ENCODE measurements around the gene ZNHIT3. TPM values are rescaled to one million over a fixed set of nuclear protein-coding genes. Genes with fewer than 3 reads are reported as not detected.
"Not testable (repeated sequence)": the region's sequence is repeated elsewhere in the genome, so short reads cannot be mapped to it uniquely, and the experiment has no call there.

Gene ZNHIT3
- polyA plus RNA-seq, 1 donor: 53.9 TPM

DNA sequence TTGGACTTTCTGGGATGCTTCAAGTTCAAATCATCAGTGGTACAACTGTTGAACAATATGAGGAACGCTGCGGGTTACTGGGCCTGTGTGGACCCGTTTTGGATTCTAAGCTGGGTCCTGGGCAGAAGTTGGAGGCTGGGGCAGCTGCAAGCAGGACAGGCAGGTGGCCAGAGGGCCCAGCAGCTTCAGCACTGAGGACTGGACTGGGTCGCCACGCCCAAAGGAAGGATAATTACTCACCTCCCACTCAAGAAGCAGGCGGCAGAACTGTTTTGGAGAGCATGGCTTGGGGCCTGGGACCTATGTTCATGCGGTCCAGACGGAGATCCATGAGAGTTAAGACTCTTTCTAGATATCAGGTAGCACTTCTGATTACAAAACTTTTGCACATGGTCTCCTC lies 1.5 kb upstream of the ZNHIT3 start:
- no peak for DNase-seq

DNA sequence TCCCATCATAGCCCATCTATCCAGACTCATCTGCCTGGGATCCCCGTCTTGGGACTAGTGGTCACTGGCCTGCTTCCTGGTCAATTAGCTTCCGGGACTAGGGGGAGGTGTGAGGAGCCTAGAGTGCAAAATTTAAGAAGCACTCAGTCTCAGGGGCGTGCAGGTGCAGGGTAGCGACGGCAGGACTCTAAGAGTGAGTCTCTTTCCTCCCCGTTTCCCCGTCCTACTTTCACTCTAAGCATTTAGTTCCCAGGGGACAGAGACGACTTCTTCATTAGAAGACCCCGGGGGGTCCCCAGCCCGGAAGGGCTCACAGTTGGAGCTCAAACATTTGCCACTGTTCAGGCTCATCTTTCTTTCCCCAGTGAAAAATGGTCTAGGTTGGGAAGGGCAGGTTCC lies 677 bp upstream of the ZNHIT3 start:
- DNase-seq: no peak

DNA sequence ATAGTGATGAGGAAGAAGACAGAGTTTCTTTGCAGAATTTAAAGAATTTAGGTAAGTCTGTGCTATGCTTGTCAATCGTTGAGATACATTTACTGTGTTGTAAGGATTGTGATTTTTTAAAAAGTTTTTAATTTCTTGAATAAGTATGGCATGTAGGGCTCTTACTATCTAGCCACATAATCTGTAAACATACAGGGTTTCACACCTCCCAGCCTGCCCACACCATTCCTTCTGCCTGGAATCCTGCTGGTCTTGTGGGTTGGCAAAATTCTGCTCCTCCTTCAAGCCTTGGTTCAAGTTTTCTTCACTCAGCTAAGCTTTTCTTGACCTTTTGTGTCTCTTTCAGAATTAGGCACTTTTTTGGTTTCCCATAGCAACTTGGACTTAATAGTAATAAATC lies 7.5 kb downstream of the ZNHIT3 start:
- DNase-seq: no peak

DNA sequence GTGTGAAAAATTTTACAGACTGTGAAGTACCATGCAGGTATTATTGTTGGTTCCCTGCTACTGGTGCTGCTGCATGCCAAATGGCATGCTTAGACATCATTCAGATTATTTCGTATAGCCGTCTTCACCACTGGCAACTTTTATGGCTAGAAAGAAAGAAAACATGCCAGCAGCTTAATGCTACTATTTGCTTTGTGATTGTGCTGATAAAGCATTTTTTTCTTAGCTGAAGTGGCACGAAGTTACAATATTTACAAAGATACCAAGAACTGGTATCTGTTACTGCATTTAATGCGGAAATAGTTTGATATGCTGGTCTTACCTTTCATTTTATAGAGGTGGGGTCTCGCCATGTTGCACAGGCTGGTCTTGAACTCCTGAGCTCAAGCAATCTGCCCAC lies 8.2 kb downstream of the ZNHIT3 start:
- DNase-seq: no peak

DNA sequence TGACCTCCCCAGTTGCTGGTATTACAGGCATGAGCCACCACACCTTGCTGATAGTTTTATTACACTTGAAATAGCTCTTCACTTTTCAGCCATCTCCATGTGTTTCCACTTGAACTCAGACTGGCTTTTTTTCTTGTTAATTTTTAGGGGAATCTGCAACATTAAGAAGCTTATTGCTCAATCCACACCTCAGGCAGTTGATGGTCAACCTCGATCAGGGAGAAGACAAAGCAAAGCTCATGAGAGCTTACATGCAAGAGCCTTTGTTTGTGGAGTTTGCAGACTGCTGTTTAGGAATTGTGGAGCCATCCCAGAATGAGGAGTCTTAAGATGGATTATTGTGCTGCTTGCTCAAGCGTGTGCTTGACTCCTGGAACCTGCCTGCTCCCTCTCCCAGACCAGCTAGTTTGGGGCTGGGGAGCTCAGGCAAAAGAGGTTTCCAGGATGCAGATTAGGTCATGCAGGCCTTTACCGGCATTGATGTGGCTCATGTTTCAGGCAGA lies 8.6 kb downstream of the ZNHIT3 start:
- no peak for DNase-seq

DNA sequence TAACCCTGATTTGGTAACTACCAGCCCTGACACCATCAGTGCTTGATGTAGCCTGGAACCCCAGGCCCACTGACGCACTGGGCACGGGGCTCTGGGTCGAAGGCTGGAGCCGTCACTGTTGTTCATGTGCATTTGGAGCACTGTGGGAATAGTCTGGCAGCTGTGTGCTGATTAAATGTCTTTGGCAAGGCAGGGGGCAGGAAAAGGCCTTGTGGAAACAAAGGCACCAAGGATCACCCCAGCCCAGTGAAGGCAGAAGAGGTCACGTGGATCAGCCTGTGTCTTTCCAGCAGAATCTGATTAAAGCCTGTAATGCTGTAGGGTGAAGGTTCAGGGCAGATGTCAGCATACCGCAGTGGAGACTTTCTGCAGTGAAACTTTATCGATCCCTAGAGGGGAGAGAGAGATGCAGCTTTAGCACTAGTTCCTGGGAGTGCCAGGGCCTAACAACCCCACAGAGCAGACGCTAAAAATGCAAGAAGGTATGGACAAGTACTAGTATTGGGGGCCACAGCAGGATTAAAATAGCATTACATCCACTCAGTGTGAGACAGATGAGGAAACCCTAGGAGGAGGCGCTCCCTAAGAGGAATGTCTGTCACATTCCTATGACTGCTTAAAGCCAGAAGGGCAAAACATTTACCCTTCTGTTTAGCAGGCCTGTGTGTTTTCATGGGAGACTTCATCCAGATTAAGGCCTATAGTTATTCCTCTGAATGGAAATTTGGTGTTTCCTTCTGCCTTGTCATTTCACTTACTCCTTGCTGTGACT lies 9.7 kb downstream of the ZNHIT3 start:
- no peak for DNase-seq

DNA sequence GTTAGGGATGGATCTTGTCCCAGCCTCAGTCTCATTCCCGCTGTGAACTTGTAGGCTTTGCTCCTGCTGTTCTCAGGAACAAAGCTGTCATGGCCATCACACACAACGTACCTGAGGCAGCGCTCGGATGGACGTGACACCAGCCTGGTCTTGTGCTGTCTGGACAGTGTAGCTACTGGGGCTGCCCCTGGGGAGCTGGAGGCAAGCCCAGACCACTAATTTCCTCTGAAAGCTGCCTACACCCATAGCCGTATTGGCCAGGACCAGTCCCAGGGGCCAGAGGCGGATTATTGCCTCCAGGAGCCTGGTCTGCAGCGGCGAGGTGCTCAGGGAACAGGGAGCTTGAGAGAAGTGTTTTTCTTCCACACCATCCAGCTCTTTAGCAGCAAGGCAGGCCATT lies 11.7 kb downstream of the ZNHIT3 start:
- no peak for DNase-seq

DNA sequence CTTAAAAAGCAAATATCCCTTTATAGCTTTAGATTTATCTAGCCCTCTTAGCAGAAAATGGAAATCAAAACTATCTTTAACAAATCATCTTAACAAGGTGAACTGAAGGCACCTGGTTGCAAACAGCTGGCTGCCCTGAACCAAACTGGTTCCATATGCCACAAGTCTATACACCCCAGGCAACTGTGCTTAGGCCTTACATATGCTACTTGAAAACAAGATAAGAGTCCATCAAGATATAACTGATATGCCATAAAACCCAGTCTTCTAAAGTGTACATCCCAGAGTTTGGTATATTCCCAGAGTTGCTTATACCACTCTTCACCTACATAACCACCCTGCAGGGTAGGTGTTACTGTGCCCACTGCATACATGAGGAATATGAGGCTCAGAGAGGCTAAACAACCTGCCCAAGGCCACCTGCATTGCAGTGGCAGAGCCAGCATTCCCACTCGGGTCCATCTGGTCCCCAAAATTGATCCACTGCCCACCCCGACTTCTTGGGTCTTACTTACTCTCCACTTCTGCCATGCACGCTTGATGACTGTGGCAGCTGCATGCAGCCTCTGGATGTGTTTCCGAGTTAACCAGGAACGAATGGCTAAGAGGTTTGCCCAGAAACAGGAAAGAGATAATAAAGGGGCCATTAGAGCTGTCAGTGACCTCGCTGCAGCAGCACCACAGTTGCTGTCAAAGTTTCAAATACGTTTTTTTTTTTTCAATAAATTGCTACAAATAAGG lies 12.2 kb downstream of the ZNHIT3 start:
- DNase-seq: no peak

DNA sequence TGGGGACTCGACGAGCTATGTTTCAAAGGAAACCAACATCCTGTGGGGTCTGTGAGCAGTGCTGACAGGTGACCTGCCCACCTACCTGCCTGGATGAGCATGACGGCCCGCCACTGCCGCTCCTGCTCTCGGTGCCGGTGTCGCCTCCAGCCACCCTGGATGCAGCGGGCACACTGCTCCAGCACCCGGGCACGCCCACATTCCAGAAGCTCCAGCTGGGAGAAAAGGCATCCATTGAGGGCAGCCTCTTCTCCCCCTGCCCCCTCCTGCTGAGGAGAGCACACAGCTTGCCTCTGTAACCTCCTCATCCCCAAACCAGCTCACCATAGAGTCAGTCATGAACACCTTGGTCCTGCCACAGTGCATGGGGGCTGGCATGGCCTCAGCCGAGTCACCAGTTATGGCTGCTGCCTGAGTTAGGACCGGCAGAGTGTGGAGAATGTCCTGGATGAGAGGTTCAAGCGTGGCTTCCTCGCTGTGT lies 14.3 kb downstream of the ZNHIT3 start:
- DNase-seq: no peak

DNA sequence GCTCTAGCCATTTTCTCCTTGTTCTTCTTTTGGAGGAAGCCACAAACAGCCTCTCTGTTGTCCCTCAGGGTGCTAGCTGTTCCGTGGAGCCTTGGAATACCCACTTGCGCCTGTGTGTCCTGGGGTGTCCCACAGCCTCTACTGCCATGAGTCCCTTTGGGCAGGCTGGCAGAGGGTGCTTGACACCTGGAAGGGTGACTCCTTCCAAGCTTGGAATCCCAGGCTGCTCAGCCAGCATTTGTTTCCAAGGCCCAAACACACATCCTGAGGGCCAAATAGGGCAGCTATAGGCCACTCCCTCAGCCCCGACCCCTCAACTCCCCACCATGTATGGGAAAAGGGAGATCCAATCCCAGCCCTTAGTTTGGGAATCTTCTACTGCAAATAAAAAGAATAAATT lies 14.9 kb downstream of the ZNHIT3 start:
- no peak for DNase-seq

DNA sequence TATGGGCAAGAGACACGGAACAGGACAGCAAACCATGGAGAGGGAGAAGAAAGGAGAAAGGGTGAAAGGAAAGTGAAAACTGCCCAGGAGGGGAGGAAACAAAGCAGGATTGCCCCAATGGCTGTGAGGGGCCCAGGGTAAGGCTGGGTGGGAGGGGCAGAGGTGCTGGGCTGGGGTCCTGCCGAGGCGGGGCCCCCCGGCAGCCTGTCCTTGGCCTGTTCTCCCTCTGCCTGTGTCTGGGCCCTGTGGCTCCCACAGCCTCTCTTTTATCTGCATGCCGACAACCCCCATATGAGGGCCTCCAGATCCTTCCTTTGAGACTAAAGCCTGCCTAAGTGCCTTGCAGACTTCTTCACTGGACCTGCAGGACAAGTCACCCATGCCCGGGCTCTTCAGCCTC lies 15.5 kb downstream of the ZNHIT3 start:
- DNase-seq: no peak

DNA sequence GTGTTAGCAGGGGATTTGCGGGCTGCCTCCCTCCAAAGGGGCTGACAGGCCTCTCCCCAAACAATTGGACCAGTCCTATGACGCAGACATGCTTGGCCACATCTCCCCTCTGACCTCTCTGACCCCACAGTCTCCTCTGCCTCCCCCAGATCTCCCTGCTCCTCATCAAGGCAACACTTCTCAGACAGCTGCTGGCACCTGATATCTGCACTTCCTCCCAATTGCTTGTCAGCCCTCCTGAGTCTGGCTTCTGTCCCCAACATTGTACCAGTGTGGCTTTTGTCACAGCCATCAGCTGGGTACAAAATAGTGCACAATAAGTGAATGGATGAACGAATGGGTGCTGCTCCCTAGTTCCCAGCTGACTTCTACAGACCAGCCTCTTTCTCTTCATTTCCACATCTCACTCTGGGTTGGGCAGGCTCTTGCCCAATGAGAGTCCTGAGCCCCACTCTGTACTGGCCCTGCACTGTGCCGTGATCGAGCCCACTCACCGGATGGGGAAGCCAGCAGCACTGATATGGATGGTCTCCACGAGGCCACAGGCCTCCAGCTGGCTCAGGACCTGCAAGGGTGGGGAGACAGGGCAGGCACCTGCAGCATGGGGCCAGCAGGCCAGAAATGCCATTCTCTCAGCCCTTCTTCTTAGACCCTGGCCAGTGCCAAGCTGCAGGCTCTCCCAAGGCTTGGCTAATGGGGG lies 17.1 kb downstream of the ZNHIT3 start:
- DNase-seq: no peak

DNA sequence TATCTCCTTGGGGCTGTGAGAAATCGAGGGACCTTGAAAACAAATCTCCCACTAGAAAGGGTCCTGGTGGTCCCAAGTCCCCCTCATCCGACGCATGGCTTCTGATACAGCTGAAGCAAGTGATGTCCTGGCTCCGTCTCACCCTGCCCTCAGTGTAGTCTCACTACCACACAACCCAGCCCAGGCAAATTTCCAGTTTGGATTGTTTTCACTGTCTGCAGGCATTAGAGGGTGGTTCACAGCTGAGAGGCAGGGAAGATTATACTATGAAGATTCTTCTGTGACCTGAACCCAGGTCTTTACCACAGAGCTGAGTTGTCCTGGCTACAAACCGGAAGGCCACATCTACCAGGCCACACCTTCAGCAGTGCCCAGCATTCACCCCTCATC lies 17.7 kb downstream of the ZNHIT3 start:
- no peak for DNase-seq

DNA sequence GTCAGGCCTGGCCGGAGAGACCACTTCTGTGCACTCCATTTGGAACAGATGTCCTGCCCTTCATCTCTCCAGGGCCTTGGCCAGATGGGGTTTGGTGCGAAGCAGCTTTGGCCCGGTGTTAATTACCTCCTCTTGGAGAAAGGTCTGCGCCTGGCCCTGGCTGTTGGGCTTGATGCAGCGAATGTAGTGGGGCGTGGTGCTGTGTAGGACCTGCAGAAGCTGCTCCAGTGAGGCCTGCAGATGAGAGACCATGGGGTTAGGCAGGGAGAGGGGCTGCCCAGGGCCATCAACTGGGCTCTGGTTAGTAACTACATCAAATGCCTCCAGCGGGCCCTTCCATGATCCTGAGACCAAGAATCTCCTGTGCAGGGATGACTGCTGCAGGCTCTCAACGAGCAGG lies 18.7 kb downstream of the ZNHIT3 start:
- DNase-seq: no peak

DNA sequence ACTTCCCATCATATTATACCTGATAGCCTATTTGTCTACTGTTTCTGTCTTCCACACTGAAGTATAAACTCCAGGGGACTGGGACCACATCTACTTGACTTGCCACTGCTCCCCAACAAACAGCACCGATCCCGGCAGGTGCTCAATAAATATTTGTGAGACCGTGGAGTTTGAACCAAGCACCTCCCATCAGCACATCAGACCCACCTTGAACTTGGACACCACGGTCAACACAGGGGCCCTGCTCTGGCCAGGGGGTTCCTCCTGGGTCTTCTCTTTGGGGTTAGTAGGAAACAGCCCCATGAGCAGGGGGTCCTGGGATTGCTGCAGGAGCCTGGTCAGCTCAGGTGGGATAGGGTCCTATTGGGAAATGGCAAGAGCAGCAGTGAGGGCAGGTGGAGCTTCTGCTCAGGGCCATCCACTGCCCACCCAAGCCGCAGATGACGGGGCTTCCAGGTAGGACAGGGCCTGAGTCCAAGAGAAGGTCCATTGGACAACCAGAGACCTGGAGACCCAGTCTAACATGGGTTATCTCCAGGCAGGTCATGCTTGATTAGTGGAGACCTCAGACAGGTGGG lies 19.9 kb downstream of the ZNHIT3 start:
- DNase-seq: no peak

DNA sequence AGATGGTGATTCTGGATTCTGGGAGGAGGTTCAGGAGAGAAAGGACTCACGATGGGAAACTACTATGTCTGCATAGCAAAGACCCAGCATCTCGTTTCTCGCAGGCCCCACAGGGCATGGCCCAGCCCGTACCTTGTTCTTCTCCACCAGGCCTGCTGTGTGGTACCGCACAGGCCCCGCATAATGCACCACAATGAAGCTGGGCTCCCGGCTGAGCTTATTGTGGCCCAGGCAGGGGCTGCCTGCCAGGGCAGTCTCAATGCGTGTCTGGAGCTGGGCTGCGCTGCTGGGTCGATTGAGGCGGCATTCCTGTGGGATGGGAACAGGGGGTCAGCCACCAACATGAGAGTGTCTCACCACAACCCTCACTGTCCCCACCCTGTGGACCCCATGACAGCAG lies 20.4 kb downstream of the ZNHIT3 start:
- no peak for DNase-seq

DNA sequence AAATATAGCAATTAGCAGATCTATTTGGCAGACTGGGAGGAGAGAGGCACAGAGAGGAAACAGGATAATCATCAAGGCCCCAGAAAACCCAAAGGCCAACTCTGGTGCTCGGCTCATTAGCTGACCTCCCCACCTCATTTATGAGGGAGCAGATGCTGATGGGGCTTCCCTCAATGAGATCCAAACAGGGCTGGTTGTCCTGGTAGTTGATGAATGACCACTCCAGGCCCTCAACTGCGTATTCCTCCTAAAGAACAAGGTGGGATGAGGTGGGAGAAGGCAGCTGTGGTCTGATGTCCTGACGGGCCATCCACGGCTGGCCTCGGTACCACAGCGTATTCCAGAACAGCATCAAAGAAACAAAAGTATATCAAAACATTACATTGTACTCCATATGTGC lies 20.8 kb downstream of the ZNHIT3 start:
- no peak for DNase-seq

DNA sequence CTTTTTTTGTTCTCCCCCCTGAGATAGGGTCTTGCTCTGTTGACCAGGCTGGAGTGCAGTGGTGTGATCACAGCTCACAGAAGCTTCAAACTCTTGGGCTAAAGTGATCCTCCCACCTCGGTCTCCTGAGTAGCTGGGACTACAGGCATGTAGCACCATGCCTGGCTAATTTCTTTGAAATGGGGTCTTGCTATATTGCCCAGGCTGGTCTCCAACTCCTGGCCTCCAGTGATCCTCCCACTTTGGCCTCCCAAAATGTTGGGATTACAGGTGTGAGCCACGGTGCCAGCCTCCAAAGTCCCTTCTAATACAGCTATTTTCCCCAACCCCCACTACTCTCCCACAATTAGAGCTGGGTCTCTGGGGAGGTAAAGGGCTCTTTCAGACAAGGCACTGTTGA lies 22.0 kb downstream of the ZNHIT3 start:
- DNase-seq: not testable (repeated sequence)

DNA sequence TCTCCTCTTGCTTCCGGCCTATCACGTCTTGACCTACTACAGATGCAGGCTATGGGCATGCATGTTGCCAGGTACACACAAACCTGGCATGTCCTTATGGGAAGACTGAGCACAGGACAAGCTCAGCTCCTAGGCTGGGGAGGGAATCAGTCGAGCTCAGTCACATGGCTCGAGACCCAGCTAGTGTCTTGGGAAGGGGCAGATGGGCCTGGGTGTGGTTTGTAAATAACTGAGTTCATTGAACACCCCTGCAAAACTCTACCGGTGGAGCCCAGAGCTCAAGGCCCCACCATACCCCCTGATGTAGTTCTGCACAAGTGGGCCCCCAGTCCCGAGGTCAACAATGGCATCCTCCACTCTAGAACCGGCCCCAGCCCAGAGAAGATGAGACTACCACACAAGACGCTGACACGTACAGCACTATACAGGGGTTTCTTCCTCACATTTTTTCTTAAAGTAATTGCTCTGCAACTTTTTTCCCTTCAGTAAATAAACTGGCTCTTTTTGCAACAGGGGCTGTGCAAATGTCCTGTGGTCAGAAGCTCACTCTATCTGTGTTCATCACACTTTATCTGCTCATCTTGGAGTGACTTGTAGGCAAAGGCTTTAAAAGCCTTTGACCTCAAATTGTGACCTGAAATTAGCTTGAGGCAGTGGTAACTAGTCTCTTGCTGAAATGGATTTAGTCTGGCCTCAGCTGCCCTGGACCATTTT lies 22.9 kb downstream of the ZNHIT3 start:
- no peak for DNase-seq

DNA sequence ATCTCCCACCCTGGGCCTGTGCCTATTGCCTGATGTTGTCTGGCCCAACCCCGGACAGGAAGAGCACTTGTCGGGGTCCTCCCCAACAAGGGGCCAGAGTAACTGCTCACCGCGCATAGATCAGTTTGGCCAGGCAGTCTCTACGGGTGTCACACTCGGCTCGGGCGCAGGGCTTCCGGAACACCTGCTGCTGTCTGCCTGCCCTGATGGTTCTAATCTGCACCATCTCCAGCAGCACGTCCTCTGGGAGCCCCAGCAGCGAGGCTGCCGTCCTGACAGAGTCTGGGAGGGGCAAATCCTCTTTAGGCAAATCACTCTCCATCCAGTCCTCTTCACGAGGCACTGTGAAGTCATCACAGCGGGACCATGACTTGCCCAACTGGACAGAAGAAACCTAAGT lies 24.2 kb downstream of the ZNHIT3 start:
- no peak for DNase-seq

DNA sequence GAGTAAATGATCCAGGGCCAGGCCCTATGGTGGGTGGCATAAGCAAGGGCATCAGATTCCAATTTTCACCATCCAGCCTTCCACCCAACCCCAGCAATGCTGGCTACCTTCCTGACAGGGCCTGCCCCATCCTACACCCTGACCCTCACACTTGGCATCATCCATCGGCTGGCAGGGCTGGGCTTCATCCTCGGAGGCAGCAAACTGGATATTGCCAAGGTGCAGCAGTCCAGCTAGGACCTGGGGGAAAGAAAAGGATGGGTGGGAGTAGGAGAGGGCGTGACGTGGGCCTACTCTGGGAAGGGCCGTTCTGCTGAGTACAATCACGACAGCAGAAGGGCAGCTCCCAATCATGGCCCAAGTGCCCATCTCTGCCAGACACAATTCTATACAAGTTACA lies 24.7 kb downstream of the ZNHIT3 start:
- no peak for DNase-seq

DNA sequence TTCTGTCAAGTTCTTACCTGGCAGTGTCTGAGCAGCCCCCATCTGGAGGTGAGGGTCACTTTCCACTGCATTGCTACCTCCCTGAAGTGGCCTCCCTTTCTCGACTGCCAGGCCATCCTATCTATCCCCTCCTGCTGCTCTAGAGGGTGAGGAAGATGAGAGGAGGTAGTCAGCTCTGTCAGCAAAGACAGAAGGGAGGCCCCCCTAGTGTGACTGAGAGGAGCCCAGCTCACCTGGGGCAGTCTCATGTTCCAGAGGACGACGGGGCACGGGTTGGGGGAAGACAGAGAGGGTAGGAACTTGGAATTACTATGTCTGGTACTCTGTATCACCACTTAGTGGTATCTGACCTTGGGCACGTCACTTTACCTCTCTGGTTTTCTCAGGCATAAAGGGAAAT lies 26.2 kb downstream of the ZNHIT3 start:
- DNase-seq: no peak

Data from hindlimb muscle (tissue), 1 donor.